Psoas muscle (tissue), 8 donors: ENCODE data around the gene SPECC1. TPM values are rescaled to one million over a fixed set of nuclear protein-coding genes. Genes with fewer than 3 reads are reported as not detected.
A peak's percentile ranks its signal among the peaks of the same experiment; 100 is the strongest.

Source experiments
- ATAC-seq, 4 donors: fragments of 200-7000 bp; cut with Tn5 transposase; one replicate each; pipeline ENCODE4 v1.9.1; 2020; ENCODE audit warnings: moderate library complexity in 3 of 4, mild to moderate bottlenecking in 2 of 4
- DNase-seq, 2 donors: peaks; one replicate each; pipeline ENCODE4 v3.0.0-alpha.2; 2020
- H3K27ac ChIP-seq: fragments of 200-600 bp; one replicate; pipeline ENCODE4 v1.8.0; 2022
- H3K27me3 ChIP-seq, 3 donors: fragments of 200-600 bp in 1 of 3; one replicate each; pipeline versions ENCODE4 v1.6.1 to v1.8.0; 2013 to 2022; ENCODE audit warnings: low read length in 2 of 3, mild to moderate bottlenecking in 2 of 3, moderate library complexity in 1 of 3; ENCODE audit not compliant: insufficient read depth in 3 of 3
- H3K36me3 ChIP-seq, 2 donors: fragments of 200-600 bp in 1 of 2; one replicate each; pipeline versions ENCODE4 v1.6.1 to v1.8.0; 2013 to 2022; ENCODE audit warnings: low read depth in 1 of 2, mild to moderate bottlenecking in 1 of 2, moderate library complexity in 1 of 2; ENCODE audit not compliant: insufficient read depth in 1 of 2
- H3K4me1 ChIP-seq: fragments of 200-600 bp; one replicate; pipeline ENCODE4 v1.8.0; 2022
- H3K4me3 ChIP-seq: fragments of 200-600 bp; one replicate; pipeline ENCODE4 v1.8.0; 2022; ENCODE audit warnings: mild to moderate bottlenecking
- H3K9me3 ChIP-seq: fragments of 200-600 bp; one replicate; pipeline ENCODE4 v1.8.0; 2022
- WGBS, 3 donors: extraction: QIAGEN DNeasy Blood & Tissue Kit; methylation state at CpG; one replicate each; pipeline versions ENCODE4 v1.1.6 to v1.1.7; 2013; 5-methylcytosine and 5-hydroxymethylcytosine counted together
- intact Hi-C, 2 donors: fragments of 100-400 bp; cut with DNase I; formaldehyde crosslinking; loops; one replicate each; pipeline versions ENCODE4 v1.11.0 to v1.14.2; 2022
- polyA plus RNA-seq, 3 donors: library from polyadenylated mRNA; stranded (reverse); fragments of 200-250 nt; gene quantifications; one replicate each; pipeline ENCODE4 v1.2.3, GENCODE V29; 2013
- total RNA-seq, 4 donors: library from RNA; stranded (reverse); fragmentation: NEBNext Ultra II Directional in 2 of 4; extraction: Animal tissue kit (Norgen Biotek cat#: 25700) in 2 of 4; gene quantifications; one replicate each; pipeline versions ENCODE4 v1.2.1 to v1.2.4, GENCODE V29; 2021 to 2023
- TF ChIP-seq, protein P1 (sequence below): fragments of 200-600 bp; IDR thresholded peaks from one replicate; pipeline ENCODE4 v1.8.0; 2022; ENCODE audit warnings: antibody characterized with exemption
- donor health status: healthy with polysubstance abuse.
- donor health status: DM: no; HTN: no; CAD: no; lungs with moderate emphysema.
- donor health status: Bipolar disorder and iron deficiency.
- donor health status: healthy.
- donor health status: DM: yes; HTN: yes; CAD: no.
- donor health status: DM: no; HTN: no; CAD: no.
- donor health status: DM: no; HTN: no; CAD: no.
- donor health status: DM: yes; HTN: yes; CAD: no.

SPECC1 gene
- total and polyA plus RNA-seq, 7 donors: 2.0 to 11.3 (median 4.7) TPM

DNA sequence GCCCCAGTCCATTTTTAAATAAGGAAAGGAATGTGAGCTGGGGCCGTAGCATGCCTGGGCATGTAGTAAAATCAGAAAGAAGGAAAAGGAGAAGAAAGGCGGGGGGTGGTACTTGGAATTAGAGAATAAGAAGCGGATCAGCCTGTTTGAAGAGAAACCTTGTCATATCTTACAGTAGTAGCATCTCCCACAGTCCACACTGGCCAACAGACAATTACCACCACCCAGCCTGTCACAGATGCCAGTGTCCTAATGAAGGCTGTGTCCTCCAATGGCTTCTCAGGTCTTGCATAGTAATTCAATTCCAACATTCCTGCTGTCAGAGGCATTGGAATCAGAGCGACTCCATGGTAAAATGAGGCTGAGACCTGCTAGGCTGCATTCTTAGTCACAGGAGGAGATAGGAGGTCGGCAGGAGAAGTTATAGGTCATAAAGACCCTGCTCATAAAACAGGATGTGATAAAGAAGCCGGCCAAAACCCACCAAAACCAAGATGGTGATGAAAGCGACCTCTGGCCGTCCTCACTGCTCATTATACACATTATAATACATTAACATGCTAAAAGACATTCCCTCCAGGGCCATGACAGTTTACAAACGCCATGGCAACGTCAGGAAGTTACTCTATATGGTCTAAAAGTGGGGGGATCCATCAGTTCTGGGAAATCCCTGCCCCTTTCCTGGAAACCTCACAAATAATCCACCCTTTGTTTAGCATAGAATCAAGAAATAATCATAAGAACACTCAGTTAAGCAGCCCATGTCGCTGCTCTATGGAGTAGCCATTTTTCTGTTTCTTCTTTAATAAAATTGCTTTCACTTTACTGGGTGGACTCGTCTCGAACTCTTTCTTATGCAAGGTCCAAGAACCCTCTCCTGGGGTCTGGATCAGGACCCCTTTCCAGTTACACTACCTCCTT lies 22.0 kb upstream of the SPECC1 start:
- H3K4me1 ChIP-seq: no peaks in the 10 kb centered on the region
- H3K9me3 ChIP-seq: no peaks in the 10 kb centered on the region
- no peak for ATAC-seq
- H3K4me3 ChIP-seq: no peak overlapping the region
- H3K36me3 ChIP-seq: no peaks in the 10 kb centered on the region
- intact Hi-C loops: no loop called here
- no peak for DNase-seq
- H3K27me3 ChIP-seq: no peaks in the 10 kb centered on the region
- TF ChIP-seq, protein P1, sequence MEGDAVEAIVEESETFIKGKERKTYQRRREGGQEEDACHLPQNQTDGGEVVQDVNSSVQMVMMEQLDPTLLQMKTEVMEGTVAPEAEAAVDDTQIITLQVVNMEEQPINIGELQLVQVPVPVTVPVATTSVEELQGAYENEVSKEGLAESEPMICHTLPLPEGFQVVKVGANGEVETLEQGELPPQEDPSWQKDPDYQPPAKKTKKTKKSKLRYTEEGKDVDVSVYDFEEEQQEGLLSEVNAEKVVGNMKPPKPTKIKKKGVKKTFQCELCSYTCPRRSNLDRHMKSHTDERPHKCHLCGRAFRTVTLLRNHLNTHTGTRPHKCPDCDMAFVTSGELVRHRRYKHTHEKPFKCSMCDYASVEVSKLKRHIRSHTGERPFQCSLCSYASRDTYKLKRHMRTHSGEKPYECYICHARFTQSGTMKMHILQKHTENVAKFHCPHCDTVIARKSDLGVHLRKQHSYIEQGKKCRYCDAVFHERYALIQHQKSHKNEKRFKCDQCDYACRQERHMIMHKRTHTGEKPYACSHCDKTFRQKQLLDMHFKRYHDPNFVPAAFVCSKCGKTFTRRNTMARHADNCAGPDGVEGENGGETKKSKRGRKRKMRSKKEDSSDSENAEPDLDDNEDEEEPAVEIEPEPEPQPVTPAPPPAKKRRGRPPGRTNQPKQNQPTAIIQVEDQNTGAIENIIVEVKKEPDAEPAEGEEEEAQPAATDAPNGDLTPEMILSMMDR: no peak
- 64 to 67% (median 66%) methylated on average over 13 of the region's 13 CpGs for WGBS, 3 donors
- no peak overlapping the region for H3K27ac ChIP-seq

DNA sequence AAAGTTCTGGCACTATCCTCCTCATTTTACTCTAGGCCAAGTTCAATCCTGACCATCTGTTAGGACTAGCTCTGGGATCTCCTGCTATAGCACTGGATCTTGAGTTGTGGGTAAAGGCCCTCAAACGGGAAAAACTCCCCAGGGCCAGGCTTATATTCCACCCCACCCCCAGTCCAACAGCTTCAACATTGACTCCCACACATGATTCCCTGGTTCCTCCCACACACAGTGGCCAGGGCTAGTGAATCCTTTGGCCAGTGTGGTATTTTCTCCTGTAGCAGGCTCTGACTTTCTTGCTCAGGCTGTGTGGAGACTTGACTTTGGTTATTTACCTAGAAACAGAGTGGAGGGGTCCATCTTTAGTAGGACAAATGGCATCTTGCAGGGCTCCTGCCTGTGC lies 21.3 kb upstream of the SPECC1 start:
- WGBS, 3 donors: 45 to 75% (median 53%) methylated on average over 1 of the region's 1 CpG
- Histone ChIP-seq H3K27me3 (no peaks in the 10 kb centered on the region), H3K4me3 (no peak overlapping the region), H3K36me3 (no peaks in the 10 kb centered on the region), H3K4me1 (peaks cover under 1% of the 10 kb centered on the region), H3K27ac (no peak overlapping the region), H3K9me3 (no peaks in the 10 kb centered on the region)
- ATAC-seq: no peak
- TF ChIP-seq, protein P1: no peak
- intact Hi-C loops: no loop called here
- no peak for DNase-seq

DNA sequence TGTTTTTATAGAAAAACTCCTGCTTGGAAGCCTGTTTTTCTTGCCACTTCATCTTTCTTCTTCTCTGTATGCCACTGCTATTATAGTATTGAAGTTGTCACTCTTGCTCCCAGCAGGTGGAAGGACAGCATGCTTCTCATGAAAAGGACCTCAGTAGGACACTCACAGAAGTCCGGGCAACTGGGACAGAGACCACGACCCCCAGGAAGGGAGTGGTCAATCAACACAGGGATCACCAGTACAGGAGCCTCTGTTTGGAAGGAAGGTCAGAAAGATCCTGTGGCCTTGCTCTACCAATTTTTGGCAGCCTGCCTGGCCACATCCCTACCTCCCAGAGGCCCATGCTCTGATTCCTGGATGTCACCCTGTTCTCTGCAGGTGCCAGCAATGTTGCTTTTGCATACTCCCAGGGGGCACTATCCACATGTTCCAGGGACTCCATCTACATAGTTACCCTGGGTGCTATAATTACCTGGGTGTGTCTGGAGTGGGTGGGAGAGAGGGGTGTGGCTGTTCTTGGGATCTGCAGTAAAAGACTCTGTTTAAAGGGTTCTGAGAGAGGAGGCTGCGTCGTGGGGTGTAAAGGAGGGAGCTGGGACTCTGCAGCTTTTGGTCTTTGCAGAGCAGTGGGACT lies 17.8 kb upstream of the SPECC1 start:
- intact Hi-C loops: loop anchor here (5.0 kb wide), 2 partner anchors 131 to 236 kb away; no protein-coding TSS in a partner anchor
- peaks cover 4% of the 10 kb centered on the region for H3K4me1 ChIP-seq
- no peak for DNase-seq
- no peaks in the 10 kb centered on the region for H3K27me3 ChIP-seq
- no peaks in the 10 kb centered on the region for H3K9me3 ChIP-seq
- no peaks in the 10 kb centered on the region for H3K36me3 ChIP-seq
- no peak overlapping the region for H3K4me3 ChIP-seq
- no peak for ATAC-seq
- no peak overlapping the region for H3K27ac ChIP-seq
- WGBS, 3 donors: 31 to 34% (median 31%) methylated on average over 4 of the region's 4 CpGs
- TF ChIP-seq, protein P1: no peak

DNA sequence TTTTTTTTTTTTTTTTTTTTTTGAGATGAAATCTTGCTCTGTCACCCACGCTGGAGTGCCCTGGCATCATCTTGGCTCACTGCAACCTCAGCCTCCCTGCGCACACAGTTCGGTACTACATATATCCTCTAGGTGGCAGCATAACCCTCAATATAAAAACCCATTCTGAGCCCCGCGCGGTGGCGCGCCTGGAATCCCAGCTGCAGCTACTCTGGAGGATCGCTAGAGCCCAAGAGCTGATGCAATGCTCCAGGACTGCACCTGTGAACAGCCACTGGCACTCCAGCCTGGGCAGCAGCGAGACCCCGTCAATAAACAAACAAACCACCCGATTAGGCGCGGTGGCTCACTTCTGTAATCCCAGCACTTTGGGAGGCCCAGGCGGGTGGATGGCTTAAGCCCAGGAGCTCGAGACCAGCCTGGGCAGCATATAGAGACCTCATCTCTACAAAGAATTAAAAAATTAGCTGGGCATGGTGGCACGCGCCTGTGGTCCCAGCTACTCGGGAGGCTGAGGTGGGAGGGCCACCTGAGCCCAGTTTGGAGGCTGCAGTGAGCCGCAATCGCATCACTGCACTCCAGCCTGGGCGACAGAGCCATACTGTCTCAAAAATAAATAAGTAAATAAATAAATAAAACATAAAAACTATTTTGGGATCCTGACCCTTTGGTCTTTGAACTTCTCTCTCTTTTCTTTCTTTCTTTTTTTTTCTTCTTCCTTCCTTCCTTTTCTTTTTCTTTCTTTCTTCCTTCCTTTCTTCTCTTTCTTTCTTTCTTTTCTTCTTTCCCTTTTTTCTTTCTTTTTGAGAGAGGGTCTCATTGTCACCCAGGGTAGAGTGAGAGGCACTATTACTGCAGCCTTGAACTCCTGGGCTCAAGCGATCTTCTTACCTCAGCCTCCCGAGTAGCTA lies 16.1 kb upstream of the SPECC1 start:
- WGBS, 3 donors: 21 to 22% (median 21%) methylated on average over 24 of the region's 24 CpGs
- peaks cover 4% of the 10 kb centered on the region for H3K4me1 ChIP-seq
- H3K36me3 ChIP-seq: no peaks in the 10 kb centered on the region

More for the DNA sequence above, 16.1 kb upstream of the SPECC1 start:
- H3K27me3 ChIP-seq: no peaks in the 10 kb centered on the region
- no peaks in the 10 kb centered on the region for H3K9me3 ChIP-seq
- DNase-seq (peak; percentile 87 to 93), ATAC-seq (peak; percentile 99 to 100 (median 99))
- TF ChIP-seq, protein P1: peak; percentile 79
- no peak overlapping the region for H3K4me3 ChIP-seq
- no peak overlapping the region for H3K27ac ChIP-seq
- intact Hi-C loops: loop anchor here (2.0 to 5.0 kb wide), 3 partner anchors 124 to 234 kb away; no protein-coding TSS in a partner anchor
